Measurements from ENCODE around the gene PTPRU.

The PTPRU gene

DNA sequence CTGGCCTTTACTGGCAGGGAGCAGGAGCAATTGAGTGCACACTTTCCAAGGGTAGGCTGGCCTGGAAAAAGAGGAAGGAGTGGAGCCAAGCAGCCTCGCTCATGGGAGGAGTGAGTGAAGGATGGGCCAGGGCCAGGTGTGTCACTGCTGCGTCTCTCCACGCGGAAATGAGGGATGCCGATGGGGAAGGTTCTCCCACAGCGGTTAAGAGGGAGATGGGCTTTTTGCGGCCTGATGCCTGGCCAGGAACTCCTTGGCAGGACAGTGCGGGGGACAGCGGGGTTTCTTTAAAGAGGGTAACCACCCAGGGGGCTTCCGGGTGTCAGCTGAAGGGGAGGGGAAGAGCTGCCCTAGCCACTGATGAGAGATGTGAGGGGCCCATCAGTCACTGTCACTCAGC lies 82.4 kb downstream of the PTPRU start:
- POLR2A ChIA-PET = no interaction called here

More for the DNA sequence above, 82.4 kb downstream of the PTPRU start:
- TF ChIP-seq ZNF133 (tag by site-specific recombination; IDR thresholded peaks at IDR 0.05) (no peak), ZNF555 (tag by site-specific recombination; conservative IDR thresholded peaks at IDR 0.05) (no peak), ZNF211 (tag by site-specific recombination; IDR thresholded peaks at IDR 0.05; ENCODE audit: low read depth) (no peak), ZNF404 (tag by site-specific recombination; IDR thresholded peaks at IDR 0.05) (no peak), IKZF3 (tag by site-specific recombination; IDR thresholded peaks at IDR 0.05) (no peak), WT1 (tag by site-specific recombination; IDR thresholded peaks at IDR 0.05) (no peak), ZNF112 (tag by site-specific recombination; IDR thresholded peaks at IDR 0.05) (no peak), ZNF610 (tag by site-specific recombination; IDR thresholded peaks at IDR 0.05; ENCODE audit: borderline replicate concordance) (no peak), ZNF837 (tag by site-specific recombination; IDR thresholded peaks at IDR 0.05) (no peak)
- TF ChIP-seq, protein P1, sequence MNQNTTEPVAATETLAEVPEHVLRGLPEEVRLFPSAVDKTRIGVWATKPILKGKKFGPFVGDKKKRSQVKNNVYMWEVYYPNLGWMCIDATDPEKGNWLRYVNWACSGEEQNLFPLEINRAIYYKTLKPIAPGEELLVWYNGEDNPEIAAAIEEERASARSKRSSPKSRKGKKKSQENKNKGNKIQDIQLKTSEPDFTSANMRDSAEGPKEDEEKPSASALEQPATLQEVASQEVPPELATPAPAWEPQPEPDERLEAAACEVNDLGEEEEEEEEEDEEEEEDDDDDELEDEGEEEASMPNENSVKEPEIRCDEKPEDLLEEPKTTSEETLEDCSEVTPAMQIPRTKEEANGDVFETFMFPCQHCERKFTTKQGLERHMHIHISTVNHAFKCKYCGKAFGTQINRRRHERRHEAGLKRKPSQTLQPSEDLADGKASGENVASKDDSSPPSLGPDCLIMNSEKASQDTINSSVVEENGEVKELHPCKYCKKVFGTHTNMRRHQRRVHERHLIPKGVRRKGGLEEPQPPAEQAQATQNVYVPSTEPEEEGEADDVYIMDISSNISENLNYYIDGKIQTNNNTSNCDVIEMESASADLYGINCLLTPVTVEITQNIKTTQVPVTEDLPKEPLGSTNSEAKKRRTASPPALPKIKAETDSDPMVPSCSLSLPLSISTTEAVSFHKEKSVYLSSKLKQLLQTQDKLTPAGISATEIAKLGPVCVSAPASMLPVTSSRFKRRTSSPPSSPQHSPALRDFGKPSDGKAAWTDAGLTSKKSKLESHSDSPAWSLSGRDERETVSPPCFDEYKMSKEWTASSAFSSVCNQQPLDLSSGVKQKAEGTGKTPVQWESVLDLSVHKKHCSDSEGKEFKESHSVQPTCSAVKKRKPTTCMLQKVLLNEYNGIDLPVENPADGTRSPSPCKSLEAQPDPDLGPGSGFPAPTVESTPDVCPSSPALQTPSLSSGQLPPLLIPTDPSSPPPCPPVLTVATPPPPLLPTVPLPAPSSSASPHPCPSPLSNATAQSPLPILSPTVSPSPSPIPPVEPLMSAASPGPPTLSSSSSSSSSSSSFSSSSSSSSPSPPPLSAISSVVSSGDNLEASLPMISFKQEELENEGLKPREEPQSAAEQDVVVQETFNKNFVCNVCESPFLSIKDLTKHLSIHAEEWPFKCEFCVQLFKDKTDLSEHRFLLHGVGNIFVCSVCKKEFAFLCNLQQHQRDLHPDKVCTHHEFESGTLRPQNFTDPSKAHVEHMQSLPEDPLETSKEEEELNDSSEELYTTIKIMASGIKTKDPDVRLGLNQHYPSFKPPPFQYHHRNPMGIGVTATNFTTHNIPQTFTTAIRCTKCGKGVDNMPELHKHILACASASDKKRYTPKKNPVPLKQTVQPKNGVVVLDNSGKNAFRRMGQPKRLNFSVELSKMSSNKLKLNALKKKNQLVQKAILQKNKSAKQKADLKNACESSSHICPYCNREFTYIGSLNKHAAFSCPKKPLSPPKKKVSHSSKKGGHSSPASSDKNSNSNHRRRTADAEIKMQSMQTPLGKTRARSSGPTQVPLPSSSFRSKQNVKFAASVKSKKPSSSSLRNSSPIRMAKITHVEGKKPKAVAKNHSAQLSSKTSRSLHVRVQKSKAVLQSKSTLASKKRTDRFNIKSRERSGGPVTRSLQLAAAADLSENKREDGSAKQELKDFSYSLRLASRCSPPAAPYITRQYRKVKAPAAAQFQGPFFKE (tag by site-specific recombination; IDR thresholded peaks at IDR 0.05; ENCODE audit: borderline replicate concordance) = no peak
- TF ChIP-seq, protein P2, sequence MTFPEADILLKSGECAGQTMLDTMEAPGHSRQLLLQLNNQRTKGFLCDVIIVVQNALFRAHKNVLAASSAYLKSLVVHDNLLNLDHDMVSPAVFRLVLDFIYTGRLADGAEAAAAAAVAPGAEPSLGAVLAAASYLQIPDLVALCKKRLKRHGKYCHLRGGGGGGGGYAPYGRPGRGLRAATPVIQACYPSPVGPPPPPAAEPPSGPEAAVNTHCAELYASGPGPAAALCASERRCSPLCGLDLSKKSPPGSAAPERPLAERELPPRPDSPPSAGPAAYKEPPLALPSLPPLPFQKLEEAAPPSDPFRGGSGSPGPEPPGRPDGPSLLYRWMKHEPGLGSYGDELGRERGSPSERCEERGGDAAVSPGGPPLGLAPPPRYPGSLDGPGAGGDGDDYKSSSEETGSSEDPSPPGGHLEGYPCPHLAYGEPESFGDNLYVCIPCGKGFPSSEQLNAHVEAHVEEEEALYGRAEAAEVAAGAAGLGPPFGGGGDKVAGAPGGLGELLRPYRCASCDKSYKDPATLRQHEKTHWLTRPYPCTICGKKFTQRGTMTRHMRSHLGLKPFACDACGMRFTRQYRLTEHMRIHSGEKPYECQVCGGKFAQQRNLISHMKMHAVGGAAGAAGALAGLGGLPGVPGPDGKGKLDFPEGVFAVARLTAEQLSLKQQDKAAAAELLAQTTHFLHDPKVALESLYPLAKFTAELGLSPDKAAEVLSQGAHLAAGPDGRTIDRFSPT (tag by site-specific recombination; IDR thresholded peaks at IDR 0.05) = no peak
- TF ChIP-seq, protein P3, sequence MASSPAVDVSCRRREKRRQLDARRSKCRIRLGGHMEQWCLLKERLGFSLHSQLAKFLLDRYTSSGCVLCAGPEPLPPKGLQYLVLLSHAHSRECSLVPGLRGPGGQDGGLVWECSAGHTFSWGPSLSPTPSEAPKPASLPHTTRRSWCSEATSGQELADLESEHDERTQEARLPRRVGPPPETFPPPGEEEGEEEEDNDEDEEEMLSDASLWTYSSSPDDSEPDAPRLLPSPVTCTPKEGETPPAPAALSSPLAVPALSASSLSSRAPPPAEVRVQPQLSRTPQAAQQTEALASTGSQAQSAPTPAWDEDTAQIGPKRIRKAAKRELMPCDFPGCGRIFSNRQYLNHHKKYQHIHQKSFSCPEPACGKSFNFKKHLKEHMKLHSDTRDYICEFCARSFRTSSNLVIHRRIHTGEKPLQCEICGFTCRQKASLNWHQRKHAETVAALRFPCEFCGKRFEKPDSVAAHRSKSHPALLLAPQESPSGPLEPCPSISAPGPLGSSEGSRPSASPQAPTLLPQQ (tag by site-specific recombination; IDR thresholded peaks at IDR 0.05) = no peak
- TF ChIP-seq, protein P4, sequence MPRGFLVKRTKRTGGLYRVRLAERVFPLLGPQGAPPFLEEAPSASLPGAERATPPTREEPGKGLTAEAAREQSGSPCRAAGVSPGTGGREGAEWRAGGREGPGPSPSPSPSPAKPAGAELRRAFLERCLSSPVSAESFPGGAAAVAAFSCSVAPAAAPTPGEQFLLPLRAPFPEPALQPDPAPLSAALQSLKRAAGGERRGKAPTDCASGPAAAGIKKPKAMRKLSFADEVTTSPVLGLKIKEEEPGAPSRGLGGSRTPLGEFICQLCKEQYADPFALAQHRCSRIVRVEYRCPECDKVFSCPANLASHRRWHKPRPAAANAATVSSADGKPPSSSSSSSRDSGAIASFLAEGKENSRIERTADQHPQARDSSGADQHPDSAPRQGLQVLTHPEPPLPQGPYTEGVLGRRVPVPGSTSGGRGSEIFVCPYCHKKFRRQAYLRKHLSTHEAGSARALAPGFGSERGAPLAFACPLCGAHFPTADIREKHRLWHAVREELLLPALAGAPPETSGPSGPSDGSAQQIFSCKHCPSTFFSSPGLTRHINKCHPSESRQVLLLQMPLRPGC (tag by site-specific recombination; IDR thresholded peaks at IDR 0.05) = no peak
- TF ChIP-seq, protein P5, sequence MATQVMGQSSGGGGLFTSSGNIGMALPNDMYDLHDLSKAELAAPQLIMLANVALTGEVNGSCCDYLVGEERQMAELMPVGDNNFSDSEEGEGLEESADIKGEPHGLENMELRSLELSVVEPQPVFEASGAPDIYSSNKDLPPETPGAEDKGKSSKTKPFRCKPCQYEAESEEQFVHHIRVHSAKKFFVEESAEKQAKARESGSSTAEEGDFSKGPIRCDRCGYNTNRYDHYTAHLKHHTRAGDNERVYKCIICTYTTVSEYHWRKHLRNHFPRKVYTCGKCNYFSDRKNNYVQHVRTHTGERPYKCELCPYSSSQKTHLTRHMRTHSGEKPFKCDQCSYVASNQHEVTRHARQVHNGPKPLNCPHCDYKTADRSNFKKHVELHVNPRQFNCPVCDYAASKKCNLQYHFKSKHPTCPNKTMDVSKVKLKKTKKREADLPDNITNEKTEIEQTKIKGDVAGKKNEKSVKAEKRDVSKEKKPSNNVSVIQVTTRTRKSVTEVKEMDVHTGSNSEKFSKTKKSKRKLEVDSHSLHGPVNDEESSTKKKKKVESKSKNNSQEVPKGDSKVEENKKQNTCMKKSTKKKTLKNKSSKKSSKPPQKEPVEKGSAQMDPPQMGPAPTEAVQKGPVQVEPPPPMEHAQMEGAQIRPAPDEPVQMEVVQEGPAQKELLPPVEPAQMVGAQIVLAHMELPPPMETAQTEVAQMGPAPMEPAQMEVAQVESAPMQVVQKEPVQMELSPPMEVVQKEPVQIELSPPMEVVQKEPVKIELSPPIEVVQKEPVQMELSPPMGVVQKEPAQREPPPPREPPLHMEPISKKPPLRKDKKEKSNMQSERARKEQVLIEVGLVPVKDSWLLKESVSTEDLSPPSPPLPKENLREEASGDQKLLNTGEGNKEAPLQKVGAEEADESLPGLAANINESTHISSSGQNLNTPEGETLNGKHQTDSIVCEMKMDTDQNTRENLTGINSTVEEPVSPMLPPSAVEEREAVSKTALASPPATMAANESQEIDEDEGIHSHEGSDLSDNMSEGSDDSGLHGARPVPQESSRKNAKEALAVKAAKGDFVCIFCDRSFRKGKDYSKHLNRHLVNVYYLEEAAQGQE (tag by site-specific recombination; IDR thresholded peaks at IDR 0.05) = no peak
- Histone ChIP-seq H3K27ac (ENCODE audit: extremely low read depth, low read depth, low read length) (no peak overlapping the region), H3K4me3 (ENCODE audit: low read depth, low read length) (no peak overlapping the region), H3K9me3 (ENCODE audit: control insufficient read depth, insufficient read depth, low read depth, low read length) (no peaks in the 10 kb centered on the region), H3K4me1 (ENCODE audit: control insufficient read depth, insufficient read depth, low read length) (no peaks in the 10 kb centered on the region), H3K36me3 (ENCODE audit: control insufficient read depth in 2 of 2, insufficient read depth in 1 of 2, low read length in 2 of 2) (peaks cover 0 to 79% of the 10 kb centered on the region in 2 experiments; a peak in 2 of 3 replicates)
- CTCF ChIA-PET = interaction anchor here (4.9 kb wide), 1 partner anchor 13 kb away, joined by 20 read pairs; no protein-coding TSS in a partner anchor
